Measurements from ENCODE around the gene SMG5. TPM values are rescaled to one million over a fixed set of nuclear protein-coding genes. Genes with fewer than 3 reads are reported as not detected.

Gene SMG5
- total and polyA plus RNA-seq, 2 donors (not counting 1 experiment from before 2014, with no cell fraction given), result 53.5 to 77.0 TPM

GRCh38 chr1:156308078-156308477 is 25.5 kb upstream of the SMG5 start:
- Histone ChIP-seq H3K36me3 (replicated peaks in 1 of 2; ENCODE audit: control extremely low read depth in 1 of 2, control insufficient read depth in 1 of 2, extremely low read depth in 1 of 2, insufficient read depth in 2 of 2, low read length in 1 of 2) (peaks cover 12 to 51% of the 10 kb centered on the region in 2 experiments), H4K20me1 (ENCODE audit: control insufficient read depth, insufficient read depth, low read length, poor library complexity, severe bottlenecking) (no peaks in the 10 kb centered on the region), H3K27ac (ENCODE audit: low read length in 2 of 2) (no peak overlapping the region), H3K4me2 (replicated peaks; ENCODE audit: low read depth, low read length, poor library complexity, severe bottlenecking) (no peak overlapping the region), H3K9ac (ENCODE audit: low read length) (no peak overlapping the region), H3K4me1 (ENCODE audit: control insufficient read depth in 2 of 2, insufficient read depth in 2 of 2, low read length in 2 of 2) (no peaks in the 10 kb centered on the region), H3K4me3 (ENCODE audit: control extremely low read depth in 1 of 5, extremely low read depth in 1 of 5, insufficient read depth in 1 of 5, low read depth in 2 of 5, low read length in 4 of 5) (no peak overlapping the region), H3K9me3 (ENCODE audit: control extremely low read depth in 1 of 3, control insufficient read depth in 2 of 3, insufficient read depth in 1 of 3, low read length in 2 of 3) (no peaks in the 10 kb centered on the region), H3K79me2 (ENCODE audit: control insufficient read depth, insufficient read depth, low read length) (no peaks in the 10 kb centered on the region), H2AFZ (ENCODE audit: insufficient read depth, low read depth, low read length, poor library complexity, severe bottlenecking) (no peak overlapping the region), H3K27me3 (replicated peaks in 1 of 4; ENCODE audit: control extremely low read depth in 1 of 4, control insufficient read depth in 3 of 4, insufficient read depth in 4 of 4, low read length in 3 of 4) (no peaks in the 10 kb centered on the region)
- Mint-ChIP-seq H3K4me1 (no peaks in the 10 kb centered on the region), H3K4me3 (no peak overlapping the region), H3K9me3 (ENCODE audit: insufficient read depth) (no peaks in the 10 kb centered on the region), H3K27ac (no peak overlapping the region), H3K27me3 (no peaks in the 10 kb centered on the region)
- ATAC-seq (ENCODE audit: low read depth) (no peak), DNase-seq (no peak)
- ChIA-PET POLR2A (no interaction called here), CTCF (interaction anchor here (2.3 kb wide), 1 partner anchor 11 kb away, joined by 6 read pairs; no protein-coding TSS in a partner anchor)
- TF ChIP-seq CTCF (IDR thresholded peaks at IDR 0.05), result no peak
- intact Hi-C loops (cut with micrococcal nuclease), result no loop called here

- no peak overlapping the region for H3K27ac Mint-ChIP-seq
- no peaks in the 10 kb centered on the region for H3K9me3 Mint-ChIP-seq (ENCODE audit: insufficient read depth)
- Histone ChIP-seq H3K27me3 (replicated peaks in 1 of 4; ENCODE audit: control extremely low read depth in 1 of 4, control insufficient read depth in 3 of 4, insufficient read depth in 4 of 4, low read length in 3 of 4) (no peaks in the 10 kb centered on the region), H3K36me3 (replicated peaks in 1 of 2; ENCODE audit: control extremely low read depth in 1 of 2, control insufficient read depth in 1 of 2, extremely low read depth in 1 of 2, insufficient read depth in 2 of 2, low read length in 1 of 2) (peaks cover 1 to 27% of the 10 kb centered on the region in 2 experiments), H3K4me2 (replicated peaks; ENCODE audit: low read depth, low read length, poor library complexity, severe bottlenecking) (no peak overlapping the region), H3K4me1 (ENCODE audit: control insufficient read depth in 2 of 2, insufficient read depth in 2 of 2, low read length in 2 of 2) (no peaks in the 10 kb centered on the region), H2AFZ (ENCODE audit: insufficient read depth, low read depth, low read length, poor library complexity, severe bottlenecking) (no peak overlapping the region), H3K4me3 (ENCODE audit: control extremely low read depth in 1 of 5, extremely low read depth in 1 of 5, insufficient read depth in 1 of 5, low read depth in 2 of 5, low read length in 4 of 5) (no peak overlapping the region), H4K20me1 (ENCODE audit: control insufficient read depth, insufficient read depth, low read length, poor library complexity, severe bottlenecking) (no peaks in the 10 kb centered on the region), H3K9ac (ENCODE audit: low read length) (no peak overlapping the region), H3K27ac (ENCODE audit: low read length in 2 of 2) (no peak overlapping the region), H3K9me3 (ENCODE audit: control extremely low read depth in 1 of 3, control insufficient read depth in 2 of 3, insufficient read depth in 1 of 3, low read length in 2 of 3) (no peaks in the 10 kb centered on the region), H3K79me2 (ENCODE audit: control insufficient read depth, insufficient read depth, low read length) (no peaks in the 10 kb centered on the region)
- ChIA-PET CTCF (no interaction called here), POLR2A (no interaction called here)
- no peak overlapping the region for H3K4me3 Mint-ChIP-seq
- no peaks in the 10 kb centered on the region for H3K27me3 Mint-ChIP-seq
- intact Hi-C loops (cut with micrococcal nuclease), result no loop called here
- WGBS (ENCODE audit: insufficient coverage), result no CpG with 5 or more reads among the region's 2 CpGs
- TF ChIP-seq CTCF (IDR thresholded peaks at IDR 0.05) (no peak), EZH2 (IDR thresholded peaks at IDR 0.05; ENCODE audit: borderline replicate concordance, insufficient read depth, low read depth, low read length, poor library complexity, severe bottlenecking) (no peak)
- H3K4me1 Mint-ChIP-seq, result no peaks in the 10 kb centered on the region
- DNase-seq (no peak), ATAC-seq (ENCODE audit: low read depth) (no peak)
Observed at GRCh38 chr1:156305215-156305614, 22.6 kb upstream of the SMG5 start.

Measured in B cell (primary cell).